GM19463 (cell line): ENCODE measurements around the gene RBM24.

ENCODE experiments used
- ATAC-seq: cut with Tn5 transposase; IDR thresholded peaks from one replicate; pipeline ENCODE4 v1.9.1; 2021; ENCODE audit warnings: mild to moderate bottlenecking, moderate library complexity; ENCODE audit not compliant: unreplicated experiment

Gene RBM24

DNA sequence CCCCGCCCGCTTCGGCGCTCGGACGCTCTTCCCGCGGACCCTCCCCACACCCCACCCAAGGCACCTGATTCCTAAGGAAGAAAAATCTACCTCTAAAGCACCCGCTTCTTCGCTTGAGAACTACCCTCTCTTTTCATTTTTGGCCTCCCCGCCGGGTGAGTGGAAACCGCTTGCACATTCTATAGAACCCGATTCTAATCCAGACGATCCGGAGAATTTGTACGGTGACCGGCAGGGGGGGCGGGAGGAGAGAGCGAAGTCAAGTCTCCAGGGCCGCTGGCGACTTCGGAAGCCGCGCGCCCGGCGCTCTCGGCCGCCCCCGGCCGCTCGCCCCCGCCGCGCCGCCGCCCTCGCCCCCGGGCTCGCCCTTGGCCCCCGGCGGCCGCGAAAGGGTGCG is at the start of gene RBM24:
TSS of gene RBM24 (plus strand) at position 262 of the 397 bp plus-strand sequence. CDS start 221 bp downstream, outside the sequence.
- ATAC-seq = no peak

DNA sequence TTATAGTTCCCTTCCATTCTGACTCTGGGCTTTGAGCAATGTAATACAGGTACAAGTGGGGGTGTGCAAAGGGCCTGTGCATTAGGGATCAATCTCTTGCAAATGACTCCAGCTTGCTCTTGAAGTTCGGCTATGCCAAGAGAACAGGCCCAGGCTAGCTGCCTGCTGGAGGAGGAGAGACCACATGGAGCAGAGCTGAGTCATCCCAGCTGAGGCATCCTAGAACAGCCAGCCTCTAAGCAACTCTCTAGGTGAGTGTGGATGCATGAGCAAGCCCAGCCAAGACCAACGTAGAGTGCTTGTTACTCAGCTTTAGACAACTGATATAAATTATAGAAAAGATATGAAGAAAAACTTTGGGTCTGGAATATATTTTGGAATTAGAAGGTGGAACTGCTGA is 47.6 kb upstream of the RBM24 start:
- no peak for ATAC-seq

DNA sequence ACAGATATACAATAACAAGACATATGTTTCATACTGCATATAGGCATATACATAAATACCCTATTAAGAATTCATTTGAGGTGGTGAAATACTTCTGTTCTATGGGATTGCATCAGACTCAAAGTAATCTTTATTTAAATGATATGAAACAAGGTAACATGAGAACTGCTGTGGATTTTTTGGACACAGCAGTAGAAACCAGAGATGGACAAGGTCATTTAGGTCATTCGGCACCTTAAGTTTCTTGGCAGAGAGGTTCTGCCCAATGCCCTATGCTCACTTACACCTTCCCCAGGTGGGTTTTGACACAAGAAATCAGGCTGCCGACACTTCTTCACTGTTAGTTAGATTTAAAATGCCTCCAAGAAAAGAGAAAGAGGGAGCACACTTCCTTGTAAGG is 43.9 kb upstream of the RBM24 start:
- ATAC-seq = no peak

DNA sequence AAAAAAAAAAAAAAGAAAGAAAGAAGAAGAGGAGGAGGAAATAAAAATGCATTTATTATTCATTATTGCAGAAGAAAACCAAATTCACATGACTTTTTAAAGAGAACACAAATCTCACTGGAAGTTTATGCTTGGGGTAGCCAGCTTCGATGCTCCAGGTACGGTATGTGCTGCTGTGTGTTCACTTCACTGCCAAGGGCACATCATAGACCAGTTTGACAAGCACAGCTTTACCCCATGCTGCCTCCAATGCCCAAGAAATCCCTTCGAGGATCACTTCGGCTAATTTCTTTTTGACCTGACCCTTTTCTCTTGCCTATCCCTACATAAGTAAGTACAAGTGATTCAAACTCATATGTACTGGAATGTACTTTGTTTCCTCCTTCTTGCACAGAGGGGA is 41.9 kb upstream of the RBM24 start:
- ATAC-seq = no peak

DNA sequence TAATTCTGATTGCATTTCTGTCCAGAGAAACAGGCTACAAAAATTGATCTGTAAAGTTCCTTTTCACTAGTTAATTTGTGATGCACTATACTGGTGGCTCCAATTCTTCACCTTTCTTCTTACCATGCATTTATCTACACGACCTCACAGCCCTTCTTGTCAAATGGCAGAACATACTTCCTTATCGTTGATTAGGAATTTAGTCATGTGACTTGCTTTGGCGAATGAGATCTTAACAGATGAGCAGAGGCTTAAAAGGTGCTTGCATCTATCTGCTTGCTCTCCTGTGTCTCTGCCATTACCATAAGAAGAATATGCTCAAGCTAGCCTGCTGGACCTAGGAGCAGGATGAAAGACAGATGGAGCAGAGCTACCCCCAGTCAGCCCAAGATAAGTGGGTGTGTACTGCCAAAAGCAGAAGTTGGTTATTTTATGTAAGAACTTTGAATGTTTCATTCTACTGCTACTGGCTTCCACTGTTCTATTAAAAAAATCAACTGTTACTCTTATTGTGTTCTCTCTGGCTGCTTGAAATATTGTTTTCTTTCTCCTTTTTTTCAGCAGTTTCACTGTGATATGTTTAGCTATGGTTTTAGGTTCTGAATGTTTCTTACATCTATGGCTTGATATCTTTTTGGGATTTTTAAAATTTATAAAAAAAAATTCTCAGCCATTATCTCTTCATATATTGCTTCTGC is 40.2 kb upstream of the RBM24 start:
- ATAC-seq = no peak

DNA sequence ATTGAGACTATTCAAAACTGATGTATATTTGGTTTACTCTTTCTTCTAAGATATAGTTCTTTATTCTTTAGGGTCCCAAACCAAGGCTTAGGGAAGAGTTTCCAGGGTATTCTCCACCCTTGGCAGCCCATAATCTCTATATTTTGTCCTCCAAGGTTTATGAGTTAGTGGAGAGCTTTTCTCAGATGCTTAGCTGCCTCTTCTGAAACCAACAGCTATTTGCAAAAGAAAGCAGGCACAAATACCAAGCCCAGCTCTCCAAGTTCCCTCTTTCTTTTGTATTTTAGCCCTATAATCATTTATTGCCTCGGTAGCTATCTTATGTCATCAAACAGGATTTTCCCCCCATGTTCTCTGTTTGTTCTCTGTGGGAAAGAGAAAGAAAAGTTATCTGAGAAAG is 39.1 kb upstream of the RBM24 start:
- ATAC-seq = no peak

DNA sequence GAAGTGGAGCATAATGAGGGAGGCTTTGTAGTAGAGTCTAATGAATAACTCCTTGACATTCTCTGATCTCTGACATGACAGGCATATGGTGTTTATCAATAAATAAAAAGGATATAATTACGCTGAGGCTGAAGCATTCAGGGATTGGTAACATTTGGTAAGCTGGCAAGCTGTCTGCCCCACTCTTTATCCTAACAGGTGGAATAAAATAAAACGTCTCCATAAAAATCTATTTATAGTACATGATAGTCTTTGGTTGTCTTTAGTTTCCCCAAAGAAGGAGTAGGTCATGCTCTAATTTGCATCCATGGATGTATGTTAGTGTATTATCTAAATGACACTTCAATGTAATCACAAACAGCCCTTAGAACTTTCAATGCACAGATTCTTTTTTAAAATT is 30.9 kb upstream of the RBM24 start:
- no peak for ATAC-seq

DNA sequence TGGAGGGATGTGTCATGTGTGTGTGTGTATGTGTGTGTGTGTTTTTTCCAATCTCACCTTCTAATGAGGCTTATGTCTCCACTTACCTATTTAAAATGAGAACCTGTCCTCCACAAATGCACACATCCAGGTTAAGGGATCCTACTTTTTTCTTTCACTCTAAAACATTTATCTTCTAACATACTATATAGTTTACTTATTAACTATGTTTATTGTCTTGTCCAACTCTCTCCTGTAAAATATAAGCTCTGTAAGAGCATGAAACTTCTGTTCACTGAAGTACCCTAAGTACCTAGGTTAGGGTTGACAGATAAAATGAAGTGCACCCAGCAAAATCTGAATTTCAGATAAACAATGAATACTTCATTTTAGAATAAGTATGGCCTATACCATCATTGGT is 29.2 kb upstream of the RBM24 start:
- ATAC-seq = no peak

DNA sequence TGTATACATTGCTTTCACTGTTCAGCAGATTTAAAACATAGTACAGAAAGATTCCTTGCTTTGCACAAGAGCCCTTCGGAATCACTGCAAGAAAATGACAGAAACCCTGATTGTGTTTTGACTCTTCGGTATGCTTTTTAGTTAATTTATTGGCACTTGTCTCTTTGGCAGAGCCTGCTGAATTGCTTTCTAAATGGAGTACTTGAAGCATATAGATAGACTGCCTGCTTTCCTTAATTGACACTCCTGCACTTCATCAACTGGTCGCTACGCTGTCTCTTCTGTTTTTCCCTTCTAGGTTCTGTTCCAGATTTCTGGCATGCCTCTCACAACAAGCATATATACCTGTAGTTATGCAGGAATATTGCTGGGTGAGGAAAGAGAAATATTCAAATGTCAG is 22.4 kb upstream of the RBM24 start:
- no peak for ATAC-seq

DNA sequence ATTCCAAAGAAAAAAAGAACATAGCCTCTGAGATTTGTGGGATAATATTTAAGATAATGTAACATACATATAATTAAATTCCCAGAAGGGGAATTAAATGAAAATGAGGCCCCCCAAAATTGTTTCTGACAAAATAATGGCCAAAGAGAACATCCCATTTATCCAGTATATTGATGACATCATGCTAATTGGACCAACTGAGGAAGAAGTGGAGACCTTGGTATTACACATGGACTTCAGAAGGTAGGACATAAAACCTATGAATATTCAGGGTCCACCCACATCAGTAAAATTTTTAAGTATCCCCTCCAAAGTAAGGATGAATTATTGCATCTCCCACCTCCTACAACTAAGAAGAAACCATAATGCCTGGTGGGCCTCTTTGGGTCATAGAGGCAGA is 15.6 kb upstream of the RBM24 start:
- ATAC-seq = no peak

DNA sequence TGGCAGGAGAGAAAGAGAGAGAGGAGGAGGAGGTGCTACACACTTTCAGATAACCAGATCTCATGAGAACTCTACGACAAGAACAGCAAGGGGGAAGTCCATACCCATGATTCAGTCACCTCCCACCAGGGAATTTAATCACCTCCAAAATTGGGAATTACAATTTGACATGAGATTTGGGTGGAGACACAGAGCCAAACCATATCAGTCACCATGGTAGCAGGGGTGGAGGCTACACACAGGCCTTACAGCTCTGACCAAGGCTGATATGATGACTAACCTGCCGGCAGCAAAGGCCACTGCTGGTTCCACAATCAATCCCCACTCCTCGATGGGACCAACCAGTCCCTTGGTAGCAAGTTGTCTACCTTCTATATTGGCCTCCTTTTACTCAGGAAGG is 13.6 kb upstream of the RBM24 start:
- no peak for ATAC-seq

DNA sequence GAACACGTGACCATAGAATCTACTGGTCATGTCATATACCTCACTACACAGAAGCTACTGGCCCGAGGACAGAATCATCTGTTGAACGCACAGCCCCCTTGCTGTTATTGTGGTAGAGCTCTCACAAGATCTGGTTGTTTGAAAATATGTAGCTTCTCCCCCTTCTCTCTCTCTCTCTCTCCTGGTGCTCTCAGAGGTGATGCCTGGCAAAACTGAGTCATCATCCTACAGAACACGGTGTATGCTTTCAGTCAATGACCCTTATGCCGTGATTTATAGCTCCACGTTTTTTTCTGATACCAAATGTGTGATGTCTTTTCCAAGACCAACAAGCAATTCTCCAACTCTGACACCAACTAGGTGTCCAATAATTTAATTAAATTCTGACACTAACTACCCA is 13.0 kb upstream of the RBM24 start:
- ATAC-seq = no peak

DNA sequence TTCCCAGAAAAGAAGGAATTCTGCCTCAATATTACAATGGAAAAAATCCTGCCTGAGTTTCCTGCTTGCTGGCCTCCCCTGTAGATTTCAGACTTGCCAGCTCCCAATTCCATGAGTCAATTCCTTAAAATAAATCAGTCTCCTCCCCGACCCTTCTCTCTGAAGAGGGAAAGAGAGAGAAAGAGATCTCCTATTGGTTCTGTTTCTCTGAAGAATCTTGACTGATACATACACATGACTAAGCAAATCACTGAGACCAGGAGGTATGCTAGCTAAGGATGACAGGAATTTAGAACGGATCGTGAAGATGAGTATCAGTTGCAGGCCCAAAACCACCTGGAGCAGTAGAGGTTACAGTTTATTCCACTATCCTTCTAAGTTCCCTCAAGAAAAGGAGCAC is 11.3 kb upstream of the RBM24 start:
- no peak for ATAC-seq

DNA sequence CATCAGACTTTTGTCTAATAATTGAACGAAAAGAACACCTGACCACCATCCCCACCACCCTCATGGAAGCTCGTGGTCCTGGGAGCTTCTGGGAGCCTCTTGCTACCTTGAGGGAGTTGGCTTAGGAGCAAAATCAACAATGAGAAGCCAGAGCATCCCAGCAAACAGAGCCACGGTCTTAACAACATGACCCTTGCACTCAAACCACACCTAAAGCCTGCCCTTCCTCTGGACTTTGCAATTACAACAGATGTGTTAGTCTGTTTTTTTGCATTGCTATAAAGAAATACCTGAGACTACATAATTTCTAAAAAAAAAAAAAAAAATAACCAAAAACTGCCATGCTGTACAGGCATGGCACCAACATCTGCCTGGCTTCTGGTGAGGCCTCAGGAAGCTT is 9.5 kb upstream of the RBM24 start:
- ATAC-seq = no peak

DNA sequence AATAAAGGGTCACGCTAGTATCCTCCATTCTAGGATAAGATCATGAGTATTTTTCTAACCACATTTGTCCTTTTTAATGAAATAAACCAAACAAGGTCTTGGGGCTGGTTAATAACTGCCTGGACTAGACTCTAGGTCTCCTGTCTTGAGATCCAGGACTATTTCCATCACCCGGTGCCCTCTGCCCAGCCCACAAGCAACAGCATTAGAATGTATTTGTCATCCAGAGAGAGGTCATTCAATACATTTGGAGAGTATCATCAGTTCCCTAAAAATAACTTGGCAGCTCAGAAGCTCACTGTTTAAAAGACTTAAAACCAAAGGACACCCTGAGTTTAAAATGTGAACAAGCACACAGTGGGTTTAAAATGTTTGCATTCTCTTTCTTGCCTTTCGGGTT is 4.4 kb upstream of the RBM24 start:
- no peak for ATAC-seq

DNA sequence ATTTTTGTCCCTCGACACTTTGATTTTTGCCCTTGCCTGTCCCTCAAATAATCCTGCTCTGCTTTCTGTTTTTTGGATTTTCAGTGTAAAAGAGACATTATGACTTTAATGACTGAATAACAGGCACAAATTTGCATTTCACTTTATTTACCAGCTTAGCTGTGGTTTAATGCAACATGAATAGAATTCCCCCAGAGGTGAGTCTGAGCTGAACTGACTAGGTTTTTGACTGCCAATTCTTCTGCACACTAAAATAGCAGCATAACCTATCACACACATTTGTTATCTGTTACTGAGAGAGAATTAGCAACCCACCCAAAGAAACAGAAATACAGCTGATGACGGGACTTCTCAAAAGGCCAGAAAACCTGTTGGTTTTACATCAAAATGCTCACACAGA is 3.9 kb upstream of the RBM24 start:
- no peak for ATAC-seq

DNA sequence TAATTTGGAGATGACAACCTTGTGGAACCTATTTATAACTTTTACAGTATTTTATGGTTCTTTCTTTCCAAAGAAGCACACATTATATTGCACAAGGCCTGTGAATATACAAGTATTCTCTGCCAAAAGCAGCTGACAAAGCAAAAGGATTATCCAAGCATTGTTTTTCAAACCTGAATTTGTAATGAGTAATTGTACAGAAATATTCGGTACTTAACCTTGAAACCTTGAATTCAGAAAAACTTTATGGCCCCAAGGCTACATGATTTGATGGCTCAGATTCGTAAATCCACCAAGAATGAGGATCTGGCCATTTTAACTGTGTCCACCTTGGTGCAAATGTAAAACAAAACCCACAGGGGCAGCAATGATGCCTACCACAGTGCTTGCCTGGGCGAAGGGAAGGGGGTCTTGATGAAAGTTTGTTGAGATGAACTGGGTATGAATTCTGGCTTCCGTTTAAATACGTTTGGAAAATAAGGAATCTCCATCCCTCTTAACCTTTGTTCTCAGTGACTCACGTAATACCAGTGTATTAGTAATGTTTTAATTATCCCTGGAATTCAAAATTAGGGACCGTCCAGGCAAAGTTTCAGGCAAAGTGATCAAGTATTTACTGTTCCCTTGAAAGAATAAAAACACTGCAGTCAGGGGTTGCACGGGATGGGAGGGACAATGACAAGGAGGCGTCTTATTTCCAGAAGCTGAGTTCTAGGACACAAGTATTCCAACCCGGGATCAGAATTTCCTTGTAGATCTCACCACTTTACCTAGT is 2.7 kb upstream of the RBM24 start:
- ATAC-seq = no peak

DNA sequence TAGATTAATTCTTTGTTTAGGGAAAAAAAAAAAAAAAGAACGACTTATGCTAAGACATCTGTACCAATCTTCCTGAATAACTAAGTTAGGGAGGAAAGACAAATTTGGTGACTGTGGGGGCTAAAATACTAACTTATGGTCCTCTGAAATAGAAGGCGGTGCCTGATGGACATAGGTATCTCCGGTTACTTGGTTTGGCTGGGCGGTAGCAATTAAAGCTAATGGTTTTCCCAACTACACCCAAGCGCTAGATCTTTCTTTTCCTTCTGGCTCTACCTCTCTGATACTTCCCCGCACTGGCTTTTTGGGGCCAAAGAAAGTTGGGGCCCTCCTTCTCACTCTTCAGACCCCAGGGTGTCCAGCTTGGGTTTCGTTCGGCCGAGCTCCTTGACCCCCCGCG is 1.0 kb upstream of the RBM24 start:
- no peak for ATAC-seq

DNA sequence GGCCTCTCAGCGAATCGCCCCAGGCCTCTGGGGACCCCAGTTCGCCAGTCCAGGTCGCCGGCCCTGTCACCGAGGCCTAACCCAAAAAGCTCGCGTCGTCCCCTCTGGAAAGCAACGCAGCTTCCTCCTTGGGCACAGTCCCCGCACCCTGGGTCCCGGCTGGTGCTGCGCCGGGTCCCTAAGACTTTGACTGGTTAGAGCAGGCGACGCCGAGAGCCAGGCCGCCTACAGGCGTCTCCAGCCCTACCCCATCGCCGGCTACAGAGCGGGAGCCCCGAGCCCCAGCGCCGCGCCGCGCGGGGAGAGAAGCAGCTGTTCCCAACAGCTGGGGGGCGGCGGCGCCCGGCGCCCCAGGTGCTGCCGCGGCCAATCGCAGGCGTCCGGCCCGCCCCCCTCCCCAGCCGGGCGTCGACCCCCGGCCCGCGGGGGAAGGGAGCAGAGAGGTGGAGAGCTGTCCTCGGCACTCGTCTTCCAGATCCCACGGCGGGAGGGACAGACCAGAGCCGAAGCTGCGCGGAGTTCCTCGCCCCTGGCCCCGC is 540 bp upstream of the RBM24 start:
- ATAC-seq = no peak

DNA sequence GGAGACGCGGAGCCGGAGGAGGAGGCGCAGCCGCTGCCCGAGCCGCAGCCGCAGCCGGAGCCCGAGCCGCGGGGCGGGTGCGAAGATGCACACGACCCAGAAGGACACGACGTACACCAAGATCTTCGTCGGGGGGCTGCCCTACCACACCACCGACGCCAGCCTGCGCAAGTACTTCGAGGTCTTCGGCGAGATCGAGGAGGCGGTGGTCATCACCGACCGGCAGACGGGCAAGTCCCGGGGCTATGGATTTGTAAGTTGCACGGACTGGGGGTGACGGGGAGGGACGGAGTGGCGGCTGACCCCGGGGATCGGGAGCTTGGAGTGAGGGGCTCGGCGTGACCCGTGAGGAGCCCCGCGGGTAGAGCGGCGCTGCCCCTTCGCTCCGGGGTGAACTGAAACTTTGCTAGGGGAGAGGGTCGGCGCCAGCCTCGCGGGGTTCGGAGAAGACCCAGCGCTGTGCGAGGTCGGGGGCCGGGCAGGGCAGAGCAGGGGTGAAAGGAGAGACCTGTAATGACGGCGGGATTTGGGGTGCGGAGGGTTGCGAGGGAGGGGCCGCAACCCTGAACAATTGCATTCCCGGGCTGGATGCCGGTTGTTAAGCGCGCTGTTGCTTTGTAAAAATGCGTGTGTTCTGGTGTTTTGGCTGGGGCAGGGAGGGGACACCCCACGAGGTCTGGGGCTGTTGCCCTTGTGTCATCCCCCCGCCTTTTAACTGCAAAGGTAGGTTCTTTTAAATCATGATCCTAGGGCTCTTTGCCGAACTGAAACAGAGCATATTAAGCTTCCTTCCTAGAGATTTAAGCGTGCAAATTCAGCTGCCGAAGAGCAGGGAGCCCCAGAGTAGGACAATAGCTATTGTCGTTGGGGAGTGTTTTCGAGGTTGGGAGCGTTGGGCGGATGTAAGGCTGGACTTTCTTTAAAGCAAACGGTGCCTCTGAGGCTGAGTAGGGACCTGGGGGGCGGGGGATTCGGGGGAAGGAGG is 628 bp downstream of the RBM24 start:
- no peak for ATAC-seq

DNA sequence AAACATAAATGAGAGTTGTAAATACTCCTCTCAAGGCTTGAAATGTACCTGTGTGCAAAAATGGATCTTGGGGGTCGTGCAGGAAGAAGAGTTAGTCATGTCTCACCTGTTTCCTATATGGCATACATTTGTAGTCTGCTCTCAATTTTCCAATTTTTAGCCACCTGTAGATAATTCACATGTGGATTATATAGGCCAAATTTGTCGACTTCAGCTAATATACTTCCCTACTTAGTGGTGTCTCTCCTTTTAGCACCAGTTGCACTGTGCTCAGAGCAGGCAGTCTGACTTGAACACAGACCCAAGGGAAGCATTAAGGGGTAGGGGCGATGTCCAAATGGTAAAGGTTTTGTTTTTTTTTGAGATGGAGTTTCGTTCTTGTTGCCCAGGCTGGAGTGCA is 1.9 kb downstream of the RBM24 start:
- ATAC-seq = no peak
